Panc1 (cell line): ENCODE results near the gene ANKRD29.

Source experiments
- CTCF ChIP-seq: fragments of 450-650 bp; IDR thresholded peaks from 2 replicates; pipeline ENCODE4 v1.5.1; 2017; ENCODE audit warnings: mild to moderate bottlenecking
- POLR2AphosphoS5 ChIP-seq: IDR thresholded peaks from 2 replicates; pipeline ENCODE4 v1.6.1; 2012; ENCODE audit warnings: mild to moderate bottlenecking, low read depth, low read length, moderate library complexity
- REST ChIP-seq, 2 experiments: IDR thresholded peaks; 2 replicates each; pipeline ENCODE4 v1.6.1; 2011 to 2012; ENCODE audit warnings: low read depth in 2 of 2, control low read depth in 1 of 2, low read length in 1 of 2, mild to moderate bottlenecking in 1 of 2, moderate library complexity in 1 of 2; ENCODE audit not compliant: insufficient read depth in 1 of 2
- SIN3A ChIP-seq: IDR thresholded peaks from 2 replicates; pipeline ENCODE4 v1.6.1; 2012; ENCODE audit warnings: low read depth, mild to moderate bottlenecking, low read length, moderate library complexity, borderline replicate concordance; ENCODE audit not compliant: insufficient read depth

GRCh38 chr18:23710946-23711345, 48.2 kb upstream of the ANKRD29 start:
- TF ChIP-seq POLR2AphosphoS5 = no peak
- TF ChIP-seq CTCF = no peak
- TF ChIP-seq REST (IDR thresholded peaks at IDR 0.05; ENCODE audit: insufficient read depth in 1 of 2, low read depth in 2 of 2, low read length in 1 of 2) = no peak
- TF ChIP-seq SIN3A = no peak
